Measurements from ENCODE around the gene AICDA.

The AICDA gene

DNA sequence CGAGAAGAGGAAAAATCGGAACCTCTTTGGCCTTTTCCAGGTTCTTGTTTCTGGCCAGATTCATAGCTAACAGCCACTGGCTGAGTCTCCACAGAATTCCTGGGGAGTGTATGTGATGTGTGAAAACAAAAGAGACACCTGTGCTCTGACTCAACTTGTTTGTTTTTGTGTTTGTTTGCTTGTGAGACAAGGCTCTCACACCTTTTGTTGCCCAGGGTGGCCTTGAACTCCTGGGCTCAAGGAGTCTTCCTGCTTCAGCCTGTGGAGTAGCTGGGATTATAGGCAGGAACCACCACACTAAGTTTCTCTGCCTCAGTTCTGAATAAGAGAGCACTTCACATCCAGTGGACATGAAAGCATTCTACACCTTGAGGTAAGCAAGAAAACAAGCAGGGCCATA is 27.3 kb upstream of the AICDA start:
- no peak for TF ChIP-seq EZH2phosphoT487 (IDR thresholded peaks at IDR 0.05; ENCODE audit: borderline replicate concordance)
- TF ChIP-seq, protein P1, sequence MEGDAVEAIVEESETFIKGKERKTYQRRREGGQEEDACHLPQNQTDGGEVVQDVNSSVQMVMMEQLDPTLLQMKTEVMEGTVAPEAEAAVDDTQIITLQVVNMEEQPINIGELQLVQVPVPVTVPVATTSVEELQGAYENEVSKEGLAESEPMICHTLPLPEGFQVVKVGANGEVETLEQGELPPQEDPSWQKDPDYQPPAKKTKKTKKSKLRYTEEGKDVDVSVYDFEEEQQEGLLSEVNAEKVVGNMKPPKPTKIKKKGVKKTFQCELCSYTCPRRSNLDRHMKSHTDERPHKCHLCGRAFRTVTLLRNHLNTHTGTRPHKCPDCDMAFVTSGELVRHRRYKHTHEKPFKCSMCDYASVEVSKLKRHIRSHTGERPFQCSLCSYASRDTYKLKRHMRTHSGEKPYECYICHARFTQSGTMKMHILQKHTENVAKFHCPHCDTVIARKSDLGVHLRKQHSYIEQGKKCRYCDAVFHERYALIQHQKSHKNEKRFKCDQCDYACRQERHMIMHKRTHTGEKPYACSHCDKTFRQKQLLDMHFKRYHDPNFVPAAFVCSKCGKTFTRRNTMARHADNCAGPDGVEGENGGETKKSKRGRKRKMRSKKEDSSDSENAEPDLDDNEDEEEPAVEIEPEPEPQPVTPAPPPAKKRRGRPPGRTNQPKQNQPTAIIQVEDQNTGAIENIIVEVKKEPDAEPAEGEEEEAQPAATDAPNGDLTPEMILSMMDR (conservative IDR thresholded peaks at IDR 0.05; ENCODE audit: low read length), result no peak
- Histone ChIP-seq H3K79me2 (ENCODE audit: insufficient read depth, low read length) (no peaks in the 10 kb centered on the region), H3K36me3 (ENCODE audit: insufficient read depth, low read length) (no peaks in the 10 kb centered on the region), H3F3A (ENCODE audit: low read depth) (no peaks in the 10 kb centered on the region), H3K9ac (ENCODE audit: low read depth, low read length, poor library complexity, severe bottlenecking) (no peak overlapping the region), H4K20me1 (ENCODE audit: insufficient read depth, low read length, poor library complexity, severe bottlenecking) (no peaks in the 10 kb centered on the region), H3K9me3 (ENCODE audit: insufficient read depth, low read depth, low read length) (no peaks in the 10 kb centered on the region), H2AFZ (ENCODE audit: low read length) (no peak overlapping the region), H3K4me3 (ENCODE audit: low read length, poor library complexity, severe bottlenecking) (no peak overlapping the region), H3K4me2 (ENCODE audit: low read depth, low read length, poor library complexity, severe bottlenecking) (no peak overlapping the region), H3K4me1 (ENCODE audit: insufficient read depth, low read length, poor library complexity, severe bottlenecking) (no peaks in the 10 kb centered on the region), H3K9me2 (replicated peaks; ENCODE audit: low read depth, low read length) (no peaks in the 10 kb centered on the region), H3K27me3 (ENCODE audit: insufficient read depth, low read length, poor library complexity, severe bottlenecking) (no peaks in the 10 kb centered on the region)

DNA sequence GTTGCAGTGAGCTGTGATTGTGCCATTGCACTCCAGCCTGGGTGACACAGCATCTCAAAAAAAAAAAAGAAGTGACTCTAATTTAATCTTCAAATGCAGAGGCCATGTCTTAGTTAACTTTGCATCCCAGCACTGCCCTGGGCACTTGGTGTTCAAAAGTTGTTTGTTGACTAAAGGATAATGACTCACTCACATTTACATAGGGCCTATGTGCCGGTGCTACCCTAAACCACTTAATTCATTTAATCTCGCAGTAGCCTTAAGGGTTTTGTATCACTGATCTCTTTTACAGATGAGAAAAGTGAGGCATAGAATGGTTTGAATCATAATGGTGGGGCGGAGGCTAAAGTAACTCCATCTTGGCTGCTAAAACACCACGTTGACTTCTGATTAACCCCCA is 26.3 kb upstream of the AICDA start:
- no peaks in the 10 kb centered on the region for H3K36me3 ChIP-seq (ENCODE audit: insufficient read depth, low read length)
- H3K4me1 ChIP-seq (ENCODE audit: insufficient read depth, low read length, poor library complexity, severe bottlenecking), result no peaks in the 10 kb centered on the region
- H3K79me2 ChIP-seq (ENCODE audit: insufficient read depth, low read length), result no peaks in the 10 kb centered on the region
- no peak for TF ChIP-seq EZH2phosphoT487 (IDR thresholded peaks at IDR 0.05; ENCODE audit: borderline replicate concordance)
- TF ChIP-seq, protein P1 (conservative IDR thresholded peaks at IDR 0.05; ENCODE audit: low read length), result no peak
- H3K9me3 ChIP-seq (ENCODE audit: insufficient read depth, low read depth, low read length), result no peaks in the 10 kb centered on the region
- H3K9me2 ChIP-seq (replicated peaks; ENCODE audit: low read depth, low read length), result no peaks in the 10 kb centered on the region
- H4K20me1 ChIP-seq (ENCODE audit: insufficient read depth, low read length, poor library complexity, severe bottlenecking), result no peaks in the 10 kb centered on the region
- H3K27me3 ChIP-seq (ENCODE audit: insufficient read depth, low read length, poor library complexity, severe bottlenecking), result no peaks in the 10 kb centered on the region
- no peak overlapping the region for H3K4me2 ChIP-seq (ENCODE audit: low read depth, low read length, poor library complexity, severe bottlenecking)
- no peaks in the 10 kb centered on the region for H3F3A ChIP-seq (ENCODE audit: low read depth)
- H3K9ac ChIP-seq (ENCODE audit: low read depth, low read length, poor library complexity, severe bottlenecking), result no peak overlapping the region
- H2AFZ ChIP-seq (ENCODE audit: low read length), result no peak overlapping the region
- no peak overlapping the region for H3K4me3 ChIP-seq (ENCODE audit: low read length, poor library complexity, severe bottlenecking)

DNA sequence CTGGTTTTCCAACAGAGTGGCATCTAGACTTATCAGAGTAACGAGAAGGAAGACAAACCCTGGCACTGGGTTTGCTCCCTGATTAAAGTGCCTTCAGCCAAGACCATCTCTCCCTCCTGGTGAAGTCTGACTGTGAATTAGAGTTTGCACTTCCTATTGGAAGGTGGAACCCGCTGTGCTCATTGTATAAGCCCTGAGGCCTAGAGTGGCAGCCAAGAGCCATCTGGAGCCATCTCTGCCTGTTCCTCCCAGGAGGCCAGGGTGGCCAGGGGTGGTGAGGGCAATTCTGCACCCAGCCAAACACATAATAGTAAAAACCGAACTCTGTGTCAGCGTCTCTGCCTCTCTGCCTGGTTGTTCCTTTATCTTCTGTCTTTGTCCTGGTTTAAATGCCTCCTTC is 25.0 kb upstream of the AICDA start:
- no peak for TF ChIP-seq EZH2phosphoT487 (IDR thresholded peaks at IDR 0.05; ENCODE audit: borderline replicate concordance)
- TF ChIP-seq, protein P1 (conservative IDR thresholded peaks at IDR 0.05; ENCODE audit: low read length), result no peak
- H3K9ac ChIP-seq (ENCODE audit: low read depth, low read length, poor library complexity, severe bottlenecking), result no peak overlapping the region
- no peaks in the 10 kb centered on the region for H3K79me2 ChIP-seq (ENCODE audit: insufficient read depth, low read length)
- H3K4me3 ChIP-seq (ENCODE audit: low read length, poor library complexity, severe bottlenecking), result no peak overlapping the region
- H3K4me1 ChIP-seq (ENCODE audit: insufficient read depth, low read length, poor library complexity, severe bottlenecking), result no peaks in the 10 kb centered on the region
- no peaks in the 10 kb centered on the region for H3F3A ChIP-seq (ENCODE audit: low read depth)
- no peaks in the 10 kb centered on the region for H3K9me2 ChIP-seq (replicated peaks; ENCODE audit: low read depth, low read length)
- H4K20me1 ChIP-seq (ENCODE audit: insufficient read depth, low read length, poor library complexity, severe bottlenecking), result no peaks in the 10 kb centered on the region
- H3K9me3 ChIP-seq (ENCODE audit: insufficient read depth, low read depth, low read length), result no peaks in the 10 kb centered on the region
- no peak overlapping the region for H2AFZ ChIP-seq (ENCODE audit: low read length)
- H3K36me3 ChIP-seq (ENCODE audit: insufficient read depth, low read length), result no peaks in the 10 kb centered on the region
- no peak overlapping the region for H3K4me2 ChIP-seq (ENCODE audit: low read depth, low read length, poor library complexity, severe bottlenecking)
- no peaks in the 10 kb centered on the region for H3K27me3 ChIP-seq (ENCODE audit: insufficient read depth, low read length, poor library complexity, severe bottlenecking)
